HG03442 (cell line): ENCODE results near the gene ADD3.
"Not testable (repeated sequence)": the region's sequence is repeated elsewhere in the genome, so short reads cannot be mapped to it uniquely, and the experiment has no call there.

Source experiments
- ATAC-seq: cut with Tn5 transposase; IDR thresholded peaks from one replicate; pipeline ENCODE4 v1.9.1; 2021; ENCODE audit warnings: mild to moderate bottlenecking, moderate library complexity; ENCODE audit not compliant: unreplicated experiment

Gene ADD3

DNA sequence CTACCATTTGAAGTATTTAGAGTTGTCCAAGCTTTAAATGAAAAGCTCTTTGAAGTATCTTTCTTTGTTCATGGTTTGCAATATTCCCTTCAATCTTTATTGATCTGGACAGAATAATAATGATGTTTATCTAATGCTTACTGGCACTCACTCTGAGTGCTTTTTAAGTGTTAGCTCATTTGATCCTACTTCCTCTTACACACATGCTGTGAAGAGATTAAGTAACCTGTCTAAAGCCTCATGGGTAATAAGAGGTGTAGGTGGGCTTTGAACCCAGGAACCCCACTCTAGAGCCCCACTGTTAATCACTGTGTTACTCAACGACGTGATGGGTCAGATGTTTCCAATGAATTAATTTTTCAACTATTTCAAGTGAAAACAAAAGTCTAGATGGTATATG is 31.1 kb upstream of the ADD3 start:
- ATAC-seq, result no peak

DNA sequence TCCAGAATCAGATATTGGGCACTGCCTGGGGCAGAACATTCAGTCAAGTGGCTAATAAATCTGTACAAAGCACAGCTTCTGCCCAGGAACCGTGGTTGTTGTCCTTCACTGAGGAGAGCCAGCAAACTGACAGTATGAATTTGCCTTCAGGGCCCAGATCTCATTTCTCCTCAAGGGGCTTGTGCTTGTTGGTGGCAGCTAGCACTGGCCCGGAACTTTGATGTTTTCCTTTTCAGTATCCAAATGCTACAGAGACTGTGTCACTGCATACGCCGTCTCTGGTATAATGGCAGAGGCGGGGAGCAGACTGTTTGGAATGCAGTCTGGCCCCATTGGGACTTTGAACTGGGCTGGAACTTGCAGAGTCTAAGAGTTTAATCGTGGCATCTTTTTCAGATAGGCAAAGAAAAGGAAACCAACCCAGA is 30.4 kb upstream of the ADD3 start:
- no peak for ATAC-seq

DNA sequence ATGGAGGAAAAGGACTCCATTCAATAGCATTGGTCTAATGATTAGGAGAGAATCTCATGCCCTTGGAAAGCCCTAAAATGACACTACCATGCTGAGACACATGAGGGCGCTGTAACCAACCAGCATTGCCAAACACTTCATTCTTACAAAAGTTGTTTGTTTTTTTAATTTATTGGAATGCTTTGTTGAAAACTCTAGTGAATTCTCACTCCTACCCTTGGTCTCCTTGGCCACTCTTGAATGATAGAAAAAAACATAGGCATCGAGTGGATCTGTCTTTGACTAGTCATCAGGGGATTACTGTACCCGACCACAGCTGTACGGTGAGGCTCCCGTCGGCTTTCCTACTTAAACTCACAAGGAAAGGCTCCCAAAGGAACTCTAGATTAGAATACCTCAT is 29.3 kb upstream of the ADD3 start:
- no peak for ATAC-seq

DNA sequence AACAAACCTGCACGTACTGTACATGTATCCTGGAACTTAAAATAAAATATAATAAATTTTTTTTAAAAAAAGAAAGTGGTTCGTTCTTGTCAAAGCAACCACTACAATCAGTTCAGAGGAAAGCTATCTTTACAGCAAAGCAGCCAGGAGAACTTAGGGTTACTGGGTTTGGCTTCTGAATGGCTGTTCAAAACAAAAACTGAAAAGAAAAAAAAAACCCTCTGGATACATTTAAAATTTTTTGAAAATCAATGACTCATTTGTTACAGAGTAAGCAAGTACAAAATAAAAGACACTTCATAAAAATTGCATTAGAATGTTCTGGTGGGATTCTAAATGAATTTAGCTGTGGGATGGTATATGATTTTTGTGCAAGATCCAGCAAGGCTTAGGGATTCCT is 28.6 kb upstream of the ADD3 start:
- no peak for ATAC-seq

DNA sequence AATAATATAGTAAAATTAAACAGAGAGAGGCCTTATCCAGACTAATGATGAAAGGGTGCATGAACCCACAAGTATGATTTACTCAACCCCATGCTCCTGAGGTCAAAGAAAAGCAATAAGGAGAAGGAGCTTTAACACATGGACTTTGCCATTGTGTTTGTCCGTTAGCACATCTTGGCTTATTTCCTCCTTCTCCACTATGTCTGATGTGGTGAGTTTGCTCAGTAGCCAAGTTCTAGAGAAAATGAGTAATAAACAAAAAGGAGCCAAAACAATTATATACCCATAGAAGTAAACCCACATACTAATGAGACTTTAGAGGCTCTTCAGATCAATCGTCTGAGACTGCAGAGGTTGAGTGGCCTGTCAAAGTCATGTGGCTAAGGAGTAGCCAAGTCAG is 26.1 kb upstream of the ADD3 start:
- ATAC-seq, result no peak

DNA sequence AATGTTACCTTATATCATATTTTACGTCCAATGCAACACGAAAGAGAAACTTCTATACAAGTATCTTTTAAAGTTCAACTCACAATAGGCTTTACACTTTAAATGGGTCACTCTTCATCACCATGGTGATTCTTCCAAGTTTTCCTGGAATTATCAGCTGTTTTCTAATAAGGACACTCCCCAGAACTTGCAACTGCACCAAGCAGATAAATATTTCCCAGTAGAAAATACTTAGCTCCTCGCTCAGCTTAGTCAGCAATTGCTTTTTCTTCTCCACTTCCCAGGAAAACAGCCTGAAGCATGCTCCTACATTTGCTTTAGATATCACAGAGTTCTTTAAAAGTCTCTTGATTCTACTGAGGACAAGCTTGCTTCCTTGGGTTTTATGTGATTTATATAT is 25.7 kb upstream of the ADD3 start:
- no peak for ATAC-seq

DNA sequence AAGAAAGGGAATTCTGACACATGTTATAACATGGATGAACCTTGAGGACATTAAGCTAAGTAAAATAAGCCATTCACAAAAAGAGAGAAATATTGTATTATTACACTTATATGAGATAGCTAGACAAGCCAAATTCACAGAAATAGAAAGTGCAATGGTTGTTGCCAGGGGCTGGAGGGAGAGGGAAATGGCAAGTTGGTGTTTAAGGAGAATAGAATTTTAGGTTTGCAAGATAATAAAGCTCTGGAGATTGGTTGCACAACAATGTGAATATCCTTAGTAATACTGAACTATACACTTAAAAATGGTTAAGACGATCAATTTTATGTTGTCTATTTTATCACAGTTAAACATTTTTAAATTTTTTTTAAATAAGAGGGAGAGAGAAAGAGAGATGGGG is 25.0 kb upstream of the ADD3 start:
- ATAC-seq, result no peak

DNA sequence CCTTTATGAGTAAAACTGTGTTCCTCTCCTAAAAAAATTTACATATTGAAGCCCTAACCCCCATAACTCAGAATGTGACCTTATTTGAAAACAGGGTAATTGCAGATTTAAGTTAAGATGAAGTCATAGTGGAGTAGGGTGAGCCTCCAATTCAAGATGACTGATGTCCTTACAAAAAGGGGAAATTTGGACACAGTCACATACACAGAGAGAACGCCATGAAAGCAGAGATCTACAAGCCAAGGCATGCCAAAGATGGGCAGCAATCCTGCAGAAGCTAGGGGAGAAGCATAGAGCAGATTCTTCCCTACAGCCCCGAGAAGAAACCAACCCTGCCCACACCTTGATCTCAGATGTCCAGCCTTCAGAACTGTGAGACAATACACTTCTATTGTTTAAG is 23.8 kb upstream of the ADD3 start:
- ATAC-seq, result no peak

DNA sequence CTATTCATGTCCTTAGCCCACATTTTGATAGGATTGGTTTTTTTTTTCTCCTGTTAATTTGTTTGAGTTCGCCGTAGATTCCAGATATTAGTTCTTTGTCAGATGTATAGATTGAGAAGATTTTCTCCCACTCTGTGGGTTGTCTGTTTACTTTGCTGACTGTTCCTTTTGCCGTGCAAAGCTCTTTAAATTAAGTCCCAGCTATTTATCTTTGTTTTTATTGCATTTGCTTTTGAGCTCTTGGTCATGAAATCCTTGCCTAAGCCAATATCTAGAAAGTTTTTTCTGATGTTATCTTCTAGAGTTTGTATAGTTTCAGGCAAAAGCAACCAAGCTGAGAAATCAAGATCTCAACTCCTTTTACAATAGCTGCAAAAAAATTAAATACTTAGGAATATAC is 22.0 kb upstream of the ADD3 start:
- not testable (repeated sequence) for ATAC-seq

DNA sequence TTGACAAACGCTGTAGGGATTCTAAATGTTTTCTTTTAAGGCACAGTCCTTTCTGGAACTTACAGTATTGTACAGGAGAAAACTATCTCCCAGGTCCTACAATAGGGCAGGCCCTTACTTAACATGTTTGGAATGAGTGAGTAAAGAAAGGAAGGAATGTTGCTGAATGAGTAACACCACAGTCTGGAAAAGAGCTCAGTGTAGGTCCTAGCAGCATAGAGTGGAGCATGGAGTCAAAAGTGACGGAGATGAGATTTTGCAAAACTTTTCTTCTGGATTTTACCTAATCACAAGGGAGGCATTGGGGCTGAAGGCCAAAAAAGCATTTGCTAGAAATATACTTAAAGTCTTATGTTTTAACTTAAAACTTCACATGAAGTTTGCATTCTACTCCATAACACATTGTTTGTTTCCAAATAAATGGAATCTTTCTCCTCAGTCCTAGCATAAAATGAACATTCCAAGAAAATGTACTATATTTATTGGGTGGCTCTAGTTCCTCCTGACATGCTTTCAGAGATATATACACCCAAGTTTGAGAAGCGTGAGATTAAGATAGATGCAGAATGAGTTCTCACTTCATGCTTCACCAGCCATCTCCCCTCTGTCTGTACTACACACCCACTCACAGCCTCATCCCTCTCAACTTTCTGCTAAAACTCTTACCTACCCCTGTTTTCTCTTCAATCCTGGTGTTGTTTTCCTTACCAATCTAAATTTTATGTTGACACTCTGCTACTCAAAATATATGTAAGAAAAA is 20.2 kb upstream of the ADD3 start:
- no peak for ATAC-seq

DNA sequence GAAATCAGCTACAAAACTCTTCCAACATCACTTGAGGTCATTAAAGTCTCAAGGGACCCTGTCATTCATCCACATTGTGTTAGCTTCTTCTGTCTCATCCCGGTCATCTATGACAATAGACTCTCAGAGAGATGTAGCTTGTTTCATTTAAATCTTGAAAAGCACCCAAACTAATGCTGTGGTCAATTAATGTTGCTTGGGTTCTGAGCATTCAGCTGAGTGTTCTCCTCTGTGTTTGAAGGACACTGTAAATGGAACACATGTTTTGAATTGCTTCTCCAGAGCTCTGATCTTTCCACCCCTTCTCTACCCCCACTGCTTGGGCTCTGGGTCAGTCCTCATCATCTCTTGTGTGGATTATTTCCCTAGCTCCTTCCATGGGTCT is 19.6 kb upstream of the ADD3 start:
- no peak for ATAC-seq

DNA sequence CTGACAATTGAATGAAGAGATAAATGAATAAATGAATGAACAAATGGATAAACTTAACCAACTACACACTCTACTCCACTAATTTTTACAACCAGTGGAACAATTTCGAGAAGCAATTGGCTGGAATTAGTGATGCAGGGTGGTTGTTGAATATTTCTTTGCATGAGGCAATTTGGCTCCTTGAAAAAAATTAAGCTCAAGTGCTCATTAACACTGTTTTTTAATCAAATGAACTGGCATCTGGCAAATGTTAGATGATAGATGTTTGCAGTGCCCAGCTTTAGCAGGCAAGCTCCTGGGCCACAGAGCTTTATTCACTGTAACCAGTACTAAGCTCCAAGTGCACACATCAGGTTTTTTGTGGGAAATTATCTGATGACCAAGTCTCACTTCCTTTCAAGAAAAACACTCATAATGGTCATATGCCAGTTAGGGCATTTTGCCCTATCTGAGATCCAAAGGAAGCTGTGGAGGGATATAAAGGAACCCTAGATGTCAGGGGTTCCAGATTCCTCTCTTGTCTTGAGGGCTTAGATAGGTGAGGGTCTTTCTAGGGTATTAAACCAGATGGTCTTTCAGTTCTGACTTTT is 16.4 kb upstream of the ADD3 start:
- no peak for ATAC-seq

DNA sequence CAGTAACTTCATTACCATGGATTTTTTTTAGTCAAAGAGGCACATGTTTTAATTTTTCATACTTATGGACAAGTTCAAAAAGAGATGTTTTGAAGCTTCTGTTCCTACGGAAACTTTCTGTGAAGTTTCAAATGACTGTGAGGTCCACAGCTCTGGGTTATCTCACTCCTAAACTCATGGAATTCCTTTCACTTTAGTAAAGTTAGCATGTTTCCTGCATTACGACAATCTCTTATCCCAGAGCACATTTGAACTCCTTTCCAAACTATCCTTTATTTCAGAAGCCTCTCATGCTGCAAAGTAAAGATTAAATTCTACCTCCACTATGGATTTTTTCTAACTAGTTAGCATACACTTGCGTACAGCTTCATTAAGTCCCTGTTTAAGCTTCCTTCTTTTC is 15.3 kb upstream of the ADD3 start:
- ATAC-seq, result no peak

DNA sequence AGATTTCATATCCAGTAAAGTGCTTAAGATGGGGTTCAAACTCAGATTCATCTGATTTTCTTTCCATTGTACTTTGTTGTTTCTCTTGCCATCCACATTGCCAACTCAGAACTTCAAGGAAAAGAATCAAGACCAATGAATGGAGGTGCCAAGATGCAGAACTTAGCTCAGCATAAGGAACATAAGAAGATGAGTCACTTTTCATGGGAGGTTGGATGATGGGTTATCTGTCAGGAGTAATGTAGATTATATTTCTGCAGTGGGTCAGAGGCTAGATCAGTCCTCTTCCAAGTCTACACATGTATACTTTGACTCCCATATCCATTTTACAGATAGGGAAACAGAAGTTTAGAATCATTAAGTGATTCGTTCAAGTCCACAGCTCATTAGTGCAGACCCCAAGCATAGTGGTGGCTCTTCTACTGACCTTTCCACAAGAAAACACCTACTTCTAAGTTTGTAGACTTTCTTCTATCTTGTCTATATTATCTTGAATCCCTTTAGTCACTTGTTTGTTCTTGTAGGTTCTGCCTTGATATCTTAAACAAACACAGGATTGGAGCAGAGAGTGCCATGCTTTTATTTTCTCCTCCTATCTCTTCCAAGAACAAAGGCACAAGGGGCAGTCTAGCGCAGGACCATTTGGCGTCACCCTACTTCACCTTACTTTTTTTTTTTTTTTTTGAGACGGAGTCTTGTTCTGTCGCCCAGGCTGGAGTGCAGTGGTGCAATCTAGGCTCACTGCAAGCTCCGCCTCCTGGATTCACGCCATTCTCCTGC is 14.0 kb upstream of the ADD3 start:
- no peak for ATAC-seq

DNA sequence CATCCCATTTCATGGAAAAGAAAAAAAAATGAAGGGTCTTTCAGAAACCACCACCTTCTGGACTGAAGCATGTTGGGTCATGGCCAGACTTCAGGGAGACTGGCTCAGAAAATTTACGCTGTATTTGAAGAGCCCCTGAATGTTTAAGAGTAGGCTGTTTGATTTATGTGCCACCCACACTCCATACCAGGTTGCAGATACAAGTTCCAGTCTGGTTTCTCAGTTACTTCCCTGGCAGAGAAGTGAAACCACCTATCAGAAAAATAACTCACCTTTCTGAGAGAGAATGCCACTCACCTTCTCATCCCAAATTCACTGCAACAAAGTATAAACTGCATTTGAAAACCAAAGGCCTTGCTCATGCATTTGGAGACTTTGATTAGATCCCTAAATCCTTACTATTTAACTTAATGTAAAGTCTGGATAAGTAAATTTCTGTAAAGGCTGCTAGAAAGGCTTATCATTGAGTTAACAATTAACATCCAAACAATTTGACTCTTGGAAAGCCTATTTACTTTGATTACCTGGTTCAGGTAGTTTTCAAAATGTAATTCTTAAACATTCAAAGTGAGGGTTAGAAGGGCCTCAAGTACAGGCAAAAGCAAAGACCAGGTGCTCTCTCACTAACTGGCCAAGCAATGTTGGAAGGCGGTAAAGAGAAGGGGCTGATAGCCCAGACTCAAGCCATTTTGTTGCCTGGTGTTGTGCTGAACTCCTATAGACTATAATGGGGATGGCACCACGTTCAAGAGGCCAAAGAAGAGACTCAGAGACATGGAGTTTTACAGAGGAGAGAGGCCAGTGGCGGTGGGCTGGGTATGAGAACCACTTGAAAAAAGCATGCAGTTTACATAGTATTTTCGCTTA is 12.8 kb upstream of the ADD3 start:
- no peak for ATAC-seq

DNA sequence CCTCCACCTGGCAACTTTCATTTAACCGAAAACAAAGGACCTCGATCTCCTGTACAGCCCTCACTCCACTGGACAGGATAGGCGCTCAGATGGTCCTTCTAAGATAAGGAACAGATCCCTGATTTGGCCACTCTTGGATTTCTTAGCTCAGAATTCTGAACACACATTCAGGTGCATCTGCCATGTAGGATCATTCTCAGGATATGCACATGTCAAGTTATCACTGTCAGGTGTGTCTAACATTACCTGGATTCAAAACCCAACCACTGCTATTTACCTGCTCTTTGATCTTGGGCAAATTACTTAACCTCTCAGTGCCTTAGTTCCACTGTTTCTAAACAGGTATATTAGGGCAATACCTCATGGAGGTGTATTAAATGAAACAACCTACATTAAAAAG is 12.2 kb upstream of the ADD3 start:
- no peak for ATAC-seq

DNA sequence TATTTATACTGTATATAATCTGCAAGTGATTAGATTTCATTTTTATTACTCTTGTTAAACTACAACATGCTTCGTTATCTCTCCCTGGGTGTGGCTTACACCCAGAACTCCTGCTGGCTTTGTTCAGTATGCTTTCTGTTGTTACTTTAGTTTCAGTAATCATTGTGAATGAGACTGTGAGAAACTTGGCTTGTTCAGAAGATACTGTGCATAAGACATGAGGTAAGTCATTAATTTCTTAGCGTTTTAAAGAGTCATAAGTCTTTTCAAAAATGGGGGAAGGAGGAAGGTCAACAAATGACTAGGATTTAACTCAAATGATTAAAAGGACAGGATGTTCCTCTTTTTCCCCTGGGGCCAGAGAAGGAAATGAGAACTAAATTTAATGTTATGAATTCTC is 11.6 kb upstream of the ADD3 start:
- peak; percentile 74 for ATAC-seq

DNA sequence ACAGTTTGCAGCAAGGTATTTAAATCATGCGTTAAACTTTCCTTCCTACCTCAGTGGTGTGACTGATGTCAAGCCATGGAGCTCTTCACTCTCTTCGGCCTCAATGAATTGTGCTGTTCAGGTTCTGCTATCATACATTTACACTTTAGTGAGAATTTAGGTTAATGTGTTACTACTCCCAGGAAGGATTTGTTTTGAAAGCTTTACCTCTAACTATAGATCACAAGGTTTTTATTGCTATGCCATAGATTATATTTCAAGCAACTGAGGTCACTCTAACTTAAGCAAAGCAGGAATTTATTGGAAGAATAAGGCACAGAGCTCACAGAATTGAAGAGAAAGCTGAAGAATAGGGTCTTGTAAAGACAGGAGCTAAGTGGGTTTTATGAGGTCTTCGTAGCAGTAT is 11.0 kb upstream of the ADD3 start:
- peak; percentile 30 for ATAC-seq

DNA sequence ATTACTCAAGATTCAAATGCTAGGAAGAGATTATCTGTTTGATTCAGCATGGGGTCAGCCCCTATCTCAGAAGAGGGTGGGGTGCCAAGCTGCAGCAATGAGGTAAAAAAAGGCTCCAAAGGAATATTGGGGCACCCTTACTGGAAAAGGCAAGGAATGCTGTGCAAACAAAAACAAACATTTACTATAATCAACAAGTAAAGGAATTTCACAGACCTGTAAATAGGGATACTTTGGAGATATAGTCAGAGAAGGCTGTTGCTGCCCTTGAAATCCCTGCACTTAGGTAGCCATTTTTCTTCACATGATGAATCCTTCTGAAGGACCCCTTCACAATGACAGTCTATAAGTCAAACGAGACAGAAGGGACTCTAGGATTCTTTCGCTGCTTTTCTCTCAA is 10.6 kb upstream of the ADD3 start:
- ATAC-seq, result no peak

DNA sequence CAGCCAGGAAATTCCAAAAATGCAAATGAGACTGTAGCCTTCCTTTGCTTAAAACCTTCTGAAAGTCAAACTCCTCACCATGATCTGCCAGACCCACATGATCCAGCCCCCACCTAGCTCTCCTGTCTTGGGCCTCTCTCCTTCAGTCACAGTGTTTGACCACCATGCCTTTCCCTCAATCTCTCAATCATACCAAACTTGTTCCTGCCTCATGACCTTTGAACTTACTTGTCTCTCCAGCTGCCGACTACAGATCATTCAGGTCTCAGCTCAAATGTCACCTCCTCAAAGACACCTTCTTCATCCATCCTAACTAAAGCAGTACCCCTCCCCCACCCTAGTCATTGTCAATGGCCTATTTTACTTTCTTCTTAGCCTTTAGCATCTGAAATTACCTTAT is 9.3 kb upstream of the ADD3 start:
- no peak for ATAC-seq

DNA sequence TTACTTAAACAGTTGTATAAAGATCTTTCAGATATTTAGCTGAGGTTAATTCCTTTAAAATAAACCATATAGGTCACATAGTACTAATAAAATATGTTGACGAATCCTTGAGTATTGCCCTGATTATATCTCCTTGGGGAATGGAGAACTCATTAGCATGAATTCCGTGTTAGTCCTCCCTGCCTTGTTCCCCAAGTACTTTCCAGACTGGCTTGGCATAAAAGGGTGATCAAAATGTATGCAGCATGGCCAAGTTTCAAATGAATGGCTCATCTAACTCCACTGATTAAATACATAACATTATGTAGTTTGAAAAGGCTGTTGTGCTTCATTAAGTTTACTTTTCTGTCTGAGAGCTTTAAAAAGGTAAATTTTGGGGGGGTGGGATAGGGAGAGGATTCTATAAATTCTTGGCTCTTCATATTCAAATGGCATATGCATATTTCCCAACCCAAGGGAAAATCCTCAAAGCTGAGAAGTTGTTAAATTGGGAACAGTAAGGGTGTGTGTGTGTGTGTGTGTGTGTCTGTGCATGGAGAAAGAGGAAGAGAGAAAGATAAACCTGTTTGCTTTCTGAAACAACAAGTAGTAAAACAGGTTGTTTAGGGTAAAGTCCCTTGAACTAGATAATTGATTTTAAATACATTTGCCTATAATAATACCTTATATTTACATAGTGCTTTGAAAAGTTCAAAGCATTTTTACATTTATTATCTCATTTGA is 4.8 kb upstream of the ADD3 start:
- ATAC-seq, result no peak
